HCT116 (cell line): Measurements from ENCODE around the gene ADAR. TPM values are rescaled to one million over a fixed set of nuclear protein-coding genes. Genes with fewer than 3 reads are reported as not detected.

Experiments used
- ATAC-seq: fragments of 200-7000 bp; cut with Tn5 transposase; 2 replicates; pipeline ENCODE4 v1.9.1; 2020; ENCODE audit warnings: mild to moderate bottlenecking, moderate library complexity
- BruUV-seq: library from RNA; stranded (reverse); fragments of 400-500 nt; replicated peaks from 2 replicates; lab custom pipeline; 2021; lab: Mats Ljungman, UMichigan
- CTCF ChIA-PET: fragments of 300-600 bp; sonication (Branson Sonifier 250); formaldehyde crosslinking; loops from one replicate; lab custom pipeline; 2021; ENCODE audit warnings: antibody characterized with exemption; lab: Charles Lee
- POLR2A ChIA-PET: fragments of 300-600, 350-600 bp; sonication (Branson Sonifier 250); formaldehyde crosslinking; loops from one replicate; lab custom pipeline; 2021; ENCODE audit warnings: antibody characterized with exemption; lab: Charles Lee
- RAD21 ChIA-PET, 2 experiments: fragments of 300-600 bp; sonication (Branson Sonifier 250); formaldehyde crosslinking; loops; one replicate each; lab custom pipeline; 2023; ENCODE audit warnings: low total read pairs in 2 of 2; ENCODE audit not compliant: uncharacterized antibody in 2 of 2, unreplicated experiment in 2 of 2, low non-redundant PET in 1 of 2; lab: Charles Lee
- DNase-seq: peaks from one replicate; pipeline ENCODE4 v3.0.0-alpha.2; 2010; ENCODE audit warnings: low read depth, low spot score
- H2AFZ ChIP-seq: fragments of 200-600 bp; shearing (Covaris generic), sonication (generic); 2 replicates; pipeline ENCODE4 v1.6.1; 2017; ENCODE audit warnings: low read depth, mixed run types, mixed read lengths, antibody characterized with exemption, low read length; ENCODE audit not compliant: poor library complexity, severe bottlenecking
- H3K27ac ChIP-seq: 2 replicates; pipeline ENCODE4 v1.5.1; 2012; ENCODE audit warnings: low read depth, low read length
- H3K27me3 ChIP-seq: fragments of 200-600 bp; sonication (generic); 2 replicates; pipeline ENCODE4 v1.6.1; 2016; ENCODE audit warnings: mixed run types, low read length, mixed read lengths; ENCODE audit not compliant: insufficient read depth
- H3K36me3 ChIP-seq, 2 experiments: fragments of 200-500 bp in 1 of 2; fragments of 200-600 bp in 1 of 2; sonication (Bioruptor generic) in 1 of 2; sonication (generic) in 1 of 2; 2 replicates each; pipeline versions ENCODE4 v1.5.1 to v1.6.1; 2014 to 2016; ENCODE audit warnings: low read length in 2 of 2, inconsistent platforms in 1 of 2, mixed read lengths in 1 of 2, mixed run types in 1 of 2; ENCODE audit not compliant: insufficient read depth in 2 of 2, control insufficient read depth in 1 of 2
- H3K4me1 ChIP-seq, 2 experiments: fragments of 200-600 bp in 1 of 2; sonication (generic) in 1 of 2; 2 replicates each; pipeline versions ENCODE4 v1.5.1 to v1.6.1; 2012 to 2017; ENCODE audit warnings: low read length in 2 of 2, inconsistent platforms in 1 of 2, mild to moderate bottlenecking in 1 of 2, mixed read lengths in 1 of 2, mixed run types in 1 of 2, moderate library complexity in 1 of 2; ENCODE audit not compliant: insufficient read depth in 2 of 2, control insufficient read depth in 1 of 2
- H3K4me2 ChIP-seq: fragments of 200-600 bp; sonication (generic); 2 replicates; pipeline ENCODE4 v1.6.1; 2017; ENCODE audit warnings: mixed run types, low read length, mixed read lengths
- H3K4me3 ChIP-seq, 2 experiments: fragments of 200-600 bp in 1 of 2; sonication (generic) in 1 of 2; replicated peaks in 1 of 2; 2 replicates each; pipeline ENCODE4 v1.5.1; 2011 to 2016; ENCODE audit warnings: low read length in 2 of 2, control low read depth in 1 of 2, low read depth in 1 of 2, mild to moderate bottlenecking in 1 of 2, mixed read lengths in 1 of 2, mixed run types in 1 of 2
- H3K79me2 ChIP-seq: fragments of 200-600 bp; sonication (generic); 2 replicates; pipeline ENCODE4 v1.6.1; 2017; ENCODE audit warnings: mild to moderate bottlenecking, mixed run types, low read length, moderate library complexity, mixed read lengths; ENCODE audit not compliant: insufficient read depth
- H3K9ac ChIP-seq: fragments of 200-600 bp; sonication (generic); 2 replicates; pipeline ENCODE4 v1.6.1; 2016; ENCODE audit warnings: low read length, mixed read lengths
- H3K9me2 ChIP-seq: fragments of 200-600 bp; sonication (generic), shearing (Covaris generic); 2 replicates; pipeline ENCODE4 v1.6.1; 2017; ENCODE audit warnings: mixed run types, mild to moderate bottlenecking, moderate library complexity; ENCODE audit not compliant: insufficient read depth
- H3K9me3 ChIP-seq, 2 experiments: fragments of 200-500 bp in 1 of 2; fragments of 200-600 bp in 1 of 2; sonication (Bioruptor generic) in 1 of 2; sonication (generic) in 1 of 2; 2 replicates each; pipeline ENCODE4 v1.6.1; 2014 to 2017; ENCODE audit warnings: low read length in 2 of 2, mixed read lengths in 2 of 2, inconsistent platforms in 1 of 2, low read depth in 1 of 2, mild to moderate bottlenecking in 1 of 2, mixed run types in 1 of 2, moderate library complexity in 1 of 2; ENCODE audit not compliant: control insufficient read depth in 1 of 2, insufficient read depth in 1 of 2
- H4K20me1 ChIP-seq: fragments of 200-600 bp; sonication (generic), shearing (Covaris generic); 2 replicates; pipeline ENCODE4 v1.6.1; 2017; ENCODE audit warnings: mixed run types, mild to moderate bottlenecking, moderate library complexity; ENCODE audit not compliant: insufficient read depth
- CBX3 ChIP-seq: IDR thresholded peaks from 2 replicates; pipeline ENCODE4 v1.6.1; 2012; ENCODE audit warnings: low read depth
- CEBPB ChIP-seq: IDR thresholded peaks from 2 replicates; pipeline ENCODE4 v1.6.1; 2012; ENCODE audit warnings: low read depth
- ELF1 ChIP-seq: IDR thresholded peaks from 2 replicates; pipeline ENCODE4 v1.6.1; 2012; ENCODE audit warnings: low read depth, borderline replicate concordance
- EZH2 ChIP-seq: fragments of 200-600 bp; sonication (generic); IDR thresholded peaks from 2 replicates; pipeline ENCODE4 v1.6.1; 2017; ENCODE audit warnings: antibody characterized with exemption, mixed run types
- EZH2phosphoT487 ChIP-seq: fragments of 200-600 bp; IDR thresholded peaks from 2 replicates; pipeline ENCODE4 v1.6.1; 2018; ENCODE audit warnings: antibody characterized with exemption, borderline replicate concordance
- FOSL1 ChIP-seq: IDR thresholded peaks from 2 replicates; pipeline ENCODE4 v1.6.1; 2012; ENCODE audit warnings: low read depth
- JUND ChIP-seq: IDR thresholded peaks from 2 replicates; pipeline ENCODE4 v1.6.1; 2012
- POLR2A ChIP-seq: IDR thresholded peaks from 2 replicates; pipeline ENCODE4 v1.7.0; 2011; ENCODE audit warnings: borderline replicate concordance; ENCODE audit not compliant: insufficient read depth, insufficient read length; ENCODE audit errors: extremely low read depth
- POLR2AphosphoS5 ChIP-seq: IDR thresholded peaks from 2 replicates; pipeline ENCODE4 v1.6.1; 2011; ENCODE audit warnings: mild to moderate bottlenecking, low read depth, low read length, moderate library complexity
- RAD21 ChIP-seq: IDR thresholded peaks from 2 replicates; pipeline ENCODE4 v1.6.1; 2012; ENCODE audit warnings: low read depth, mild to moderate bottlenecking
- SRF ChIP-seq: IDR thresholded peaks from 2 replicates; pipeline ENCODE4 v1.6.1; 2012; ENCODE audit warnings: low read depth
- TCF7L2 ChIP-seq: IDR thresholded peaks from 2 replicates; pipeline ENCODE4 v1.7.0; 2011; ENCODE audit warnings: borderline replicate concordance, inconsistent platforms; ENCODE audit not compliant: insufficient read depth, insufficient read length; ENCODE audit errors: extremely low read depth
- YY1 ChIP-seq: IDR thresholded peaks from 2 replicates; pipeline ENCODE4 v1.6.1; 2011; ENCODE audit warnings: low read length, low read depth, moderate library complexity, mild to moderate bottlenecking; ENCODE audit not compliant: insufficient replicate concordance; ENCODE audit errors: extremely low read depth
- ZFX ChIP-seq: fragments of 450-650 bp; IDR thresholded peaks from 2 replicates; pipeline ENCODE4 v1.6.1; 2017
- intact Hi-C: fragments of 100-400 bp; cut with micrococcal nuclease; formaldehyde crosslinking; loops from 2 replicates; pipeline ENCODE4 v1.10.0; 2022
- total RNA-seq: library from RNA; stranded (reverse); gene quantifications from one replicate; pipeline ENCODE4 v1.2.1, GENCODE V29; 2021; ENCODE audit not compliant: unreplicated experiment

ADAR gene
- total RNA-seq, 1 experiment from 2014 or later, result 169 TPM

GRCh38 chr1:154536570-154536969, 71.4 kb downstream of the ADAR start:
- ChIA-PET CTCF (no interaction called here), POLR2A (no interaction called here), RAD21 (no interaction called here)
- H3K4me1 ChIP-seq, result no peaks in the 10 kb centered on the region
- no peak overlapping the region for H3K4me3 ChIP-seq
- H3K27ac ChIP-seq, result no peak overlapping the region
- H3K4me2 ChIP-seq, result no peak overlapping the region
- intact Hi-C loops, result no loop called here
- DNase-seq (no peak), ATAC-seq (no peak)
- no peaks in the 10 kb centered on the region for H3K36me3 ChIP-seq
- no peaks in the 10 kb centered on the region for H3K9me3 ChIP-seq
- H4K20me1 ChIP-seq, result no peaks in the 10 kb centered on the region
- H3K9ac ChIP-seq, result no peak overlapping the region
- no TSS peak for BruUV-seq
- H3K9me2 ChIP-seq, result no peaks in the 10 kb centered on the region
- H3K79me2 ChIP-seq, result no peaks in the 10 kb centered on the region
- H3K27me3 ChIP-seq, result 0 out of 2 replicates have a peak, but pooled peaks cover 2% of the 10 kb centered on the region
- no peak overlapping the region for H2AFZ ChIP-seq
- TF ChIP-seq TCF7L2 (no peak), EZH2 (no peak), CEBPB (no peak), ELF1 (no peak), SRF (no peak), CBX3 (no peak), EZH2phosphoT487 (no peak), JUND (no peak), YY1 (no peak), FOSL1 (no peak), RAD21 (no peak), POLR2AphosphoS5 (no peak), ZFX (no peak), POLR2A (no peak)
